Stimulated activated CD8-positive, alpha-beta memory T cell treated with anti-CD3 and anti-CD28 coated beads, Interleukin-15, amount 100 ng/mL, for 1 hour (primary cell): ENCODE results near the gene TRPM4.
A peak's percentile ranks its signal among the peaks of the same experiment; 100 is the strongest.
"Not testable (repeated sequence)": the region's sequence is repeated elsewhere in the genome, so short reads cannot be mapped to it uniquely, and the experiment has no call there.

ENCODE experiments used
- DNase-seq: peaks from one replicate; pipeline ENCODE4 v3.0.0-alpha.2; 2020; ENCODE audit warnings: low read depth

Gene TRPM4

DNA sequence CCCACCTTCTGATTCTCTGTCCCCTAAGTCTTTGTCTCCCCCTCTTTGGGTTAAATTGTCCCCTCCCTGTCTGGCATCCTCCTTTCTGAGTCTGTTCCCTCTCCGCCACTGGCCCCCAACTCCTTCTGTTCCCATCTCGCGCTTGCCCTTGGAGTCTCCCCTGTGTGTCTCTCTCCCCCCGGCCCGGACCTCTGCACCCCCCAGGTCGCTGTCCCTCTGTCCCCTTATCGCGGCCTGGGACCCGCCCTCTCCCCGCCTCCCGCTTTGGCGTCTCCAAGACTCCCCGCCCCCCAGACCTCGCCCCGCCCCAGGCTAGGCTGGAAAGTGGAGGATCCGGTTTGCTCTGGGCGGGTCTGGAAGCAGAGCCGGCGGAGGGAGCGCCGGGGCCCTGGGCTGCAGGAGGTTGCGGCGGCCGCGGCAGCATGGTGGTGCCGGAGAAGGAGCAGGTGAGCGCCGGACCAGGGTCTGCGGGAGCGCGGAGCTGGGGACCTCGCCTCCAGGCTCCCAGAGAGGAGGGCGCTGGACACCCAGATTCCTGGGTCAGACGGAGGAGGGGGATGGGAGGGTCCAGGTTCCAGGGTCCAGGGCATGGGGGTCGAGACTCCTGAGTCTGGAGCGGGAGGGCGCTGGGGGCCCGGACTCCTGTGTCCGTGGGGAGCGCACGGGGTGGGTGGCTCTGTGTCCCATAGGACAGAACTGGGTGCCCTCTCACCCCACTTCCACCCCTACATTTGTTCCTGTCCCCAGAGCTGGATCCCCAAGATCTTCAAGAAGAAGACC lies at the start of gene TRPM4:
Gene TRPM4, plus strand, starts transcription at position 348 of the 780 bp plus-strand sequence. Its CDS starts 75 bp downstream, at position 423.
- DNase-seq = no peak

DNA sequence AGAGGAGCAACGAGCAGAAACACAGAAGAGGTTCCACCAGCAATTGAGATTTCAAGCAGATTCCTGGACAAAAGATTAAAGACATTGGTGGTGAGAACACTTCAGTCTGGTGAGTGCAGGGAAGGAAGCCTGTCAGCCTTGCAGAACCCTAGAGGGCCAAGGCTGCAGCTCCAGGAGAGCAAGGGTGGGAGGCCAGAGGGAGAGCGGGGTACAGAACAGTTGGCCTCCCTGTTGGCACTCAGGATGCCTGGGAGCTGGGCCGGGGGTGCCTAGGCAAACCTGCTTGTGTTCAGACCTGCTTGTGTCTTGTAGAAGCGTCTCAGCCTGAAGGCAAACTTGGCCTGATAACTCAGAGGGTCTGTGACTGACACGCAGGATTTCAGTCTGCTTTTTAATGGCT lies 48.5 kb upstream of the TRPM4 start:
- no peak for DNase-seq

DNA sequence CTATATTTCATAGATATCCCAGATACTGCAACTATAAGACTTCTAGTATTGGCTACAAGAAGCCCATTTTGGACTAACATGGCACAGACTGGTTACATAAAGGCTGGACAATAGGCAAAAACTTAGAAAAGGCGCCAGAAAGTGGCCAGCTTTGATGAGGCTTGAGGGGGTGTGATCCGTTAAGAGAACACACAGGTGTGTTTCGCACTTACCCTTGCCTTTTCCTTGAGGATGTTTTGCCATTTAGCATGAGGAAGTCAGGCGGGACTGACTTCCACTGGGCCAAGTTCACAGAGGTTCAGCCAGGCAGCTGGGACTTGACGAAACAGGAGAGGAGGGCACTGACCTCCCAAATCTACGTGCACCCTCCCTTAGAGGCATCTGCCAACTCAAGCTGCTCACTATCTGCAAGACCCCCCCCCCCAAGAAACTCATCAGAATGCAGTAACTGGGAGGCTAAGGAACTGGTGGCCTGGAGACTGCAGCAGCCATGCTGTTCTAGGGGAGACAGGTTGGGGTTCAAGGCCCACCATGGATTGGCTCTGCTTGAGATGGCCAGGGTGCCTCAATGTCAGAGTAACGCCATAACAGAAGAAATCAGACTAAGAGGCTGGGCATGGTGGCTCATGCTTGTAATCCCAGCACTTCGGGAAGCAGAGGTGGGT lies 47.9 kb upstream of the TRPM4 start:
- no peak for DNase-seq

DNA sequence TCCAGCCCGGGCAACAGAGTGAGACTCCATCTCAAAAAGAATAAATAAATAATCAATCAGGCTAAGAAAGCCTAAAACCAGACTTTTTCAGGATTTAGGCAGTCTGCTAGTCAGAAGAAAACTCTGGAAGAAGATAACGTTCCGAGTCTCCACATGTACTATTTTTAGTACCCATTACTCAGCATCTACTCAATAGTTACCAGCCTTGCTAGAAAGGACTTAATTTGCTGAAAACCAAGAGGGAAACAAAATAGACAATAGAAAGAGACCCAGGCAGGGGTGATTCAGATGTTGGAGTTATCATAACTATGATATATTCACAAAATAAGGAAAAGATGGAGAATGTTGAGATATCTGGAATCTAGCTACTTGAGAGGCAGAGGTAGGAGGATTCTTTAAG lies 47.0 kb upstream of the TRPM4 start:
- DNase-seq = no peak

DNA sequence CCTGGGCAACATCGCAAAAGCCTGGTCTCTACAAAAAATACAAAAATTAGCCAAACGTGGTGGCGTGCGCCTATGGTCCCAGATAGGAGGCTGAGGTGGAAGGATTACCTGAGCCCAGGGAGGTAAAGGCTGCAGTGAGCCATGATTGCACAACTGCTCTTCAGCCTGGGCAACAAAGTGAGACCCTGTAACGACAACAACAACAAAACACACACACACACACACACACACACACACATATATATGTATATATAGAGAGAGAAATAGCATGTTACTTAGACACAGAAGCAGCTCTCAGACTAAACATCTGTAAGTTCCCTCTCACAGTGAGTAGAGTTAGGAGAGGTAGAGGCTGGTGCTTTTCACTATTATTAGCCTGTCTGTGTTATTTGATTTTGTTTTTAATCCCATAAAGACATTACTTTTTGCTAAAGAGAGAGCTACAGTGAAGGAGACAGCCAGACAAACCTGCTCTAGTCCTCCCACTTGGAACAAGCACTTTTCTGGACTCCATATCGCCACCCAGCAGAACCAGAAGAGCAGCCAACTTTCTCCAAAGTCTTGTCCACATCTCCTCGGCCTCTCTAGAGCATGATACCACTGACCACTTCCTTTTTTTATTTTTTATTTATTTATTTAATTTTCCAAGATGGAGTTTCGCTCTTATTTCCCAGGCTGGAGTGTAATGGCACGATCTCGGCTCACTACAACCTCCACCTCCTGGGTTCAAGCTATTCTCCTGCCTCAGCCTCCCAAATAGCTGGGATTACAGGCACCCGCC lies 46.2 kb upstream of the TRPM4 start:
- no peak for DNase-seq

DNA sequence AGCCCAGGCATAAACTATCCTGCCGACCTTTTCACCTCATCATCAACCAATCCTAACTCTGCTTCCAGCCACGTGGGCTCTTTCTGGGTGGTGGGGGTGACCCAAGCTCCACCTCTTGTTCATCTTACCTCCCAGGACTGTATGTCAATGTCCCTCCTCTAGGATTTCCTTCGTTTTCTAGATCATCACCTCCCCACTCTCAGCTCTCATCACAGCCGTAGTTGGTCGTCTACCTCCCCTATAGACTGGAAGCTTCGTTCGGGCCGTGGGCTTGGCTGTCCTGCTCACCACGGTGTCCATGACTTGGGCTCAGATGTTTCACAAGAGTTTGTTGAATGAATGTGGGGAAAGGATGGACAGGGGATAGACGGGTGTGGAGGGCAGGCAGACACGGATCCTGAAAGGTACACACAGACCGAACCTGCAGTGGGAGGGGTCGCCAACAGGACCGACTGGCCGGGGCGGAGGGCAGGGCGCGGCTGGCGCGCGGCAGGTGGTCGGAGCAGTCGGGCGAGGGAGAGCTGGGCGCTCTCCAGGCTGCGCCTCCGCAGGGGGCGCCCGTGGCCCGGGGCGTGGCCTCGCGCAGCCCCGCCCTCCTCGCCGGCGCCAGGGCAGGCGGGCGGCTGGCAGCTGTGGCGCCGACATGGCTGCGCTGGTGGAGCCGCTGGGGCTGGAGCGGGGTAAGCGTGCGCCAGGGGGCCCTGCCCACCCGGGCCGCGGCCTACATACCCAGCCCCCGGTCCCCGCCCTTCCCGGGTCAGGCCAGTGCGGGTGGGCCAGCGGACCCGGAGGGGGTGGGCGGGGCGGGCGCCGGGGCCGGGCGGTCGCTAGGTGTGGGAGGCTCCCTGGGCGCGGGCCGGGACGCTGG lies 43.6 kb upstream of the TRPM4 start, which contains the start of gene LIN7B:
Gene LIN7B, plus strand, starts transcription at position 609 of the 868 bp plus-strand sequence. Its CDS starts 35 bp downstream, at position 644.
- no peak for DNase-seq

DNA sequence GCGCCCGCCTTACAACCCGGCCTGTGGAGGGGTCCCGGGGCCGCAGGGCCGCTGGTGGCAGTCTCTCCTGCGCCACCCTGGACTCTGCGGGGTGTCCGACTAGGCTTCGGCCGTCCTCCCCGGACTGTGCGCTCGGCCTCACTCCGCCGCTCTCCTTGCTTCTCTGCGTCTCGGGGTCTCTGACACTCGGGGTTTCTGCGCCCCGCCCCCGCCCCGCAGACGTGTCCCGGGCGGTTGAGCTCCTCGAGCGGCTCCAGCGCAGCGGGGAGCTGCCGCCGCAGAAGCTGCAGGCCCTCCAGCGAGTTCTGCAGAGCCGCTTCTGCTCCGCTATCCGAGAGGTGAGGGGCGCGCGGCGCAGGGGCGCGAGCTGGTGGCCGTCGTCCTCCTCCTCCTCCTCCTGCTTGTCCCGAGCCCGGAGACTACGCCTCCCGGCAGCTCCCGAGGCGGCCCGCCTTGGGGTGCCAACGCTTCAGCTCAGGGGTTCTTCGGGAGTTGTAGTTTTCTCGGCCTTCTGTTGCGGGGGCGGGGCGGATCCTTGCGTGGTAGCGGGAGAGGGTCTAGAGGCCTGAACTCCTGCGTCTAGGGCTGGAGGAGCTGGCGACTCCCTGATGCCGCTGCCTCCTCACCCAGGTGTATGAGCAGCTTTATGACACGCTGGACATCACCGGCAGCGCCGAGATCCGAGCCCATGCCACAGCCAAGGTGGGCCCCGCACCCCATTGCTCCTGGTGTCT lies 42.8 kb upstream of the TRPM4 start:
- no peak for DNase-seq

DNA sequence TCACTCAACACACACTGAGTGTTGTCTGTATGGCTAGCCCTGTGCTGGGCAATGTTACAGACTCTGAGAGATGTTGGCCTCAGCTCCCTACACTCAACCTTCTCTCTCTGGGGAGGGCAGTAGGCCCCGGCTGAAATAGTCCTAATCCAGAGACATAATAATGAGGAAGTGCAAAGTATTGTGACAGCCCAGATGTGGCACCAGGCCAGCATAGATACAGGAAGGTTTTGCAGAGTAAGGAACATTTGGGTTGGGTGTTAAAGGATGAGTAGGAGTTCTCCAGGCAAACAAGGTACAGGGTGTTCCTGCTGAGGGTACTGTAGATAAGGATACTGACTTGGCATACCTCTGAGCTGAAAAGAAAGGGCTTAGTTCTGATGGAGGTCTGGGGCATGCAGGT lies 41.0 kb upstream of the TRPM4 start:
- no peak for DNase-seq

DNA sequence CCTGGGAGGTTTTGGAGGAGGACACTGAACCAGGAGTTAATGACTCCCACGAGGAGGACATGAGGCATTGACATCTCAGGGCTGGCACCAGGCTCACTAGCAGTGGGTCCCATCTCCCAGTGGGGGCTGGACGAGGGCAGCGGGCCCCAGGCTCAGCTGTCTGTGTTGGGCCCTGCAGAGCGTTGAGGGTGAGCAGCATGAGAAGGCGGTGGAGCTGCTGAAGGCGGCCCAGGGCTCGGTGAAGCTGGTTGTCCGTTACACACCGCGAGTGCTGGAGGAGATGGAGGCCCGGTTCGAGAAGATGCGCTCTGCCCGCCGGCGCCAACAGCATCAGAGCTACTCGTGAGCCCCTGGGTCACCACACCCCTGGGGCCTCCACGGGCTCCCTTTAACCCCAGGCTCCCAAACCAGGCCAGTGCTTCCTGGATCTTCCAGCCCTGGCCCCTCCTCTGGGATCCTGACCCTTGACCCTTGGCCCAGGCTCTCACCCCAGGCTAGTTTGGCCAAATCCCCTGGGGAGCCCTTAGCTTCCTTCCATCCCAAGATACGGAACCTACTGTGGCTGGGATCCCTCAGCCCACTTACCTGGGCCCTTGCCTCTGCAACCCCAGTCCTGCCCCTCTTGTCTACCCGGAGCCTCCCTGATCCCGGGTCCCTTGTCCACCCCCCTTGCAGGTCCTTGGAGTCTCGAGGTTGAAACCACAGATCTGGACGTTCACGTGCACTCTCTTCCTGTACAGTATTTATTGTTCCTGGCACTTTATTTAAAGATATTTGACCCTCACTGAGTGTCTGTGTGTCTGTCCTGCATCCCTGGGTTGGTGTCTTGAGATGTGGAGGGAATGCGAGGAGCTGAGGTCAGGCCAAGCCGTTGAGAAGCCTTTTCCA lies 39.7 kb upstream of the TRPM4 start:
- DNase-seq = no peak

DNA sequence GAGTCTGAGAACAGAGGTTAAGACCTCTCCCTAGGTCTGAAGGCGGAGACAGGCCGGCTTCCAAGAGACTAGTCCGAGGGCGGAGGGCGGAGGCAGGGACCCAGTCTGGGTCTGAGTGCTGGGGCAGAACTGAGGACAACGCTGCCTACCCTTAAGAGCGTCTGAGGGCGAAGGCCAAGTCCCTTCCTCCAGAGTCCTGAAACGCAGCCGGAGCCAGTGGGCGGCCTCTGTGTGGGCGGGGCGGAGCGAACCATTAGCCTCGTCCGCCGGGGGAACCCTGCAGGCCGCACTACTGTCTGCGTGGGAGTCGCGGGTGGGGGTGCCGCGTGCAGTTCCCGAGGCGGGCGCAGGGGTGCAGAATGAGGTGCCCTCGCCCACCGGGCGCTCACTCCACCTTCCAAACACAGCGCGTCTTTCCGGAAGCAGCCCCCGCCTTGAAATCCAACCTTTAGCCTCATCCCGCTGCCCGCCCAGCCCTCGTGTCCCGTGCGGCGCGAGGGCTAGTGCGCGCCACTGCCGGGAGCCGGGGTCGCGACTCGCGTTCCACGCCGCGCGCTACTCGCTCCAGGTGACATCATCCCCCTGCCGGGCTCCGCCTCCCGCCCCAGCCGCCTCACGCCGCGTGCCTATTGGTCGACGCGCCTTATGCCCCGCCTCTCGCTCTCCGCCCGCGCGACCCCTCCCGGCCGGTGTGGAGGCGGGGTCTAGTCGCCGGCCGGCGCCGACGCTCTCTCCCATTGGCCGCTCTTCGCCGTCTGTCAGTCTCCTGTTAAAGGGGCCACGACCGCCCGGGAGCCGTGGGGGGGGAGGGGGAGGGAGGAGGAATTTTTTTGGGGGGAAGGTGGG lies 38.8 kb upstream of the TRPM4 start, which contains the start of gene C19orf73:
Gene C19orf73, minus strand, starts transcription at position 579 of the 846 bp plus-strand sequence. Its CDS starts 121 bp downstream, at position 458.
- peak; percentile 91 for DNase-seq

DNA sequence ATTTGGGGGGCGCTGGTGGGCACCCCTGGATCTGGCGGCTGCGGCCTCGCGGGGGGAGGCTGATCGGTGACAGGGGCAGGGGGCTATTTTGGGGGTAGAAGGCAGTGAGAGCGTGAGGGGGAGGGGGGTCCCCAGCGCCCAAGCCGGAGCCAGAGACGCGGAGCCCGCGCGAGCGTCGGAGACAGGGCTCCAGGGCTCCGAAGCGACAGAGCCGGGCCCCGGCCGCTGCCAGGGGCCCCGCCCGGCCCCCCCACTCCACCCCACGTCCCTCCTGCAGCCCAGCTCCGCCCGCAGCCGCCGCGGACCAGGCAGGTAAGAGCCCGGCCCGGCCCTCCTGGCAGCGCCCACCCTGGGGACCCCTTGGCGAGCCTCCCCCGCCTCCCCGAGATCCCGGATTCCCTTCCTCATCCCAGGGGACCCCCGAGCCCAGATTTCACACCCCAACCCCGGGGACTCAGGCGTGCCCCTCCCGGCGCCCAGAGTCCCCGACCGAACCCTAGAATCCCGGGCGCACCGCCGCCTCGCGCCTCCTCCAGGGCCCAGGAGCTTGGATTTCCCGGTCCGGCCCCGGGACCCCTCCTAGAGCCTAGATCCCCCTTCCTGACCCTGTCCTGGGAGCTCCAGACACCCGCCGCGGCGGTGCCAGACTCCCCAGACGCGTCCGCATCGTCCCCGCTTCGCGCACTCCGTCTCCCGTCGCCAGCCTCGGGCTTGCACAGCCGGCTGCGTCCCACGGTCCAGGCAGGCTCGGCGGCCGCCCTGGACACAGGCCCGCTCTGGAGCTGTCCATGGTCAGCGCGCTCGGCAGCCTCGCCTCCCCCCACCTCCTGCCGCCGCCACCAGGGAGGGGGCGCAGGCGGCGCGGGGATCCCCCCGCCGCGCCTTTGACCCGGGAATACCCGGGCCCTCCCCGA lies 37.9 kb upstream of the TRPM4 start, which contains the start of gene PPFIA3:
Gene PPFIA3, plus strand, starts transcription at position 134 of the 914 bp plus-strand sequence. CDS start 8,330 bp downstream, outside the sequence.
- DNase-seq = no peak

DNA sequence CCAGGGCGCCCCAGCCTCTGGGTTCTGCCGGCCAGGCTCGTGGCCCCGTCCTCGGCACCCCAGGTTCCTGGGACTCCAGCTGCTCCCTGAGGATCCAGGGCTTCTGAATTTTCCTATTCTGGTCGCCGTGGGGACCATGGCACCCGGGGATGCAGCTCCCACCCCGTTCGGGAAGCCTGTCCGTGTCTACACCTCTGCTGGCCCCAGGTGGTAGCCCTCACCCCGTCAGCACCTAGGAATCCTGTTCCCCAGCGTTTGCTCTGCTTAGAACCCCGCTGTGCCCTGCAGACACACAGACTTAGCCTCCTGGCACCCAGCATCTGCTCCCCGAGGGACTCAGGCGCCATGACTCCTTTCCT lies 37.3 kb upstream of the TRPM4 start:
- DNase-seq = no peak

DNA sequence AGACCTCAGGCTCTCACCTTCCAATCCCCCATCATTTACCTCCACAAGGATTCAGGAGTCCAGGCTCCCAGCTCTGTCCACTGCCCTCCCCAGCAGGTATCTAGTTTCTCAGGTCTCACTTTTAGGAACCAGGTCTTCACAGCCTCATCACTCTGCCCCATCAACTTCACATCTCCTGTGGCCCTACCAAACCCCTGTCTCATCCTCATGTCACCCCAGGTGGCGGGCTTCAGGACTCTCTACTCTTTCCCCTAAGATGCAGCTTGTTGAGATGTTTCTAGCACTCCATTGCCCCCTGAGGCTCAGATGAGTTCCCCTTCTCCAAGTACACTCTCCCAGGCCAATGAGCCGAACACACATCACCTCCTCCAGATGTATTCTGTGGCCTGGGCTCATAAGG lies 36.7 kb upstream of the TRPM4 start:
- DNase-seq = no peak

DNA sequence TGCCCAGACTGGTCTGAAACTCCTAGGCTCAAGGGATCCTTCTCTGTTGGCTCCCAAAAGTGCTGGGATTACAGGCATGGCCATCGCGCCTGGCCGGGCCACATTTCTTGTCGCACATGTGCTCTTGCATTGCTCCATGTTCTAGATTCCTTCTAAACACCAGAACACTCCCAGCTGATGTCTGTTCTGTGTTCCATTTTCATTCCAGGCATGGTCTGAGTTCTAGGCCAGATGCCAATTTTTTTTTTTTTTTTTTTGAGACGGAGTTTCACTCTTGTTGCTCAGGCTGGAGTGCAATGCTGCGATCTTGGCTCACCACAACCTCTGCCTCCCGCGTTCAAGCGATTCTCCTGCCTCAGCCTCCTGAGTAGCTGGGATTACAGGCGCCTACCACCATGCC lies 35.8 kb upstream of the TRPM4 start:
- DNase-seq = not testable (repeated sequence)

DNA sequence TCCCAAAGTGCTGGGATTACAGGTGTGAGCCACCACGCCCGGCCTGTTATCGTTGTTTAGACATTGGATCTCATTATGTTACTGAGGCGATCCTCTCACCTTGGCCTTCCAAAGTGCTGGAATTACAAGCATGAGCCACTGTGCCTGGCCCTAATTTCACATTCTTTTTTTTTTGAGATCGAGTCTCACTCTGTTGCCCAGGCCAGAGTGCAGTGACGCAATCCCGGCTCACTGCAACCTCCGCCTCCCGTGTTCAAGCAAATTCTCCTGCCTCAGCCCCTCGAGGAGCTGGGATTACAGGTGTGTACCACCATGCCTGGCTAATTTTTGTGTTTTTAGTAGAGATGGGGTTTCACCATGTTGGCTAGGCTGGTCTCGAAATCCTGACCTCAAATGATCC lies 34.3 kb upstream of the TRPM4 start:
- DNase-seq = not testable (repeated sequence)

DNA sequence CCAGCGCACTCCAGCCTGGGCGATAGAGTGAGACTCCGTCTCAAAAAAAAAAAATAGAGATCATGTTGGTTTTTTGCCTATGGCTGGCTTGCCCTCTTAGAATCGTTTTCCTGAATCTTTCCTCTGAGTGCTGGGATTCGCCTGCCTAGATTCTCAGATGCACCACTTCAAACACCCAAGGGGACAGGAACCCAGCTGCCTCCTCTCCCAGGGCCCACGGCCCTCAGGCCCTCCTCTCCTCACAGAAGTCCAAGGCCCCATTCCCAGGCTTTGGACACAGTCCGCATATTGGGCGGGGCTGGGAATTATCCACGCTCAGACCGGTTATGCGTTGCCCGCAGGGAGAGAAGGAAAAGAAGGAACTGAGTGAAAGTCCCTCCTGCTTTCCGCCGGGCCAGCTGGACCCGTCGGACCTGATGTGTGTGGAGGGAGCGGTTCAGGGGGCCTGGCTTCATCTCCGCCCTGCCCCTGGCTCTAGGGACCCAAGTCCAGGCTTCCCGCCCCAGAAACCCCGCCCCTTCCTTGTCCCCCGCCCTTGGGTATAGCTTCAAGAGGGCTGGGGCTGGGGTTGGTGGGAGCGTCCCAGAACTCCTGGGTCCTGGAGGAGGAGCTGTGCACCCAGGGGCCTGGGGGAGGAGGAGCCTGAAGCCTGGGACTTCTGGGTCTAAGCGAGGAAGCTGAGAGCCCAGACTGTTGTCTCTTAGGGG lies 32.4 kb upstream of the TRPM4 start:
- no peak for DNase-seq

DNA sequence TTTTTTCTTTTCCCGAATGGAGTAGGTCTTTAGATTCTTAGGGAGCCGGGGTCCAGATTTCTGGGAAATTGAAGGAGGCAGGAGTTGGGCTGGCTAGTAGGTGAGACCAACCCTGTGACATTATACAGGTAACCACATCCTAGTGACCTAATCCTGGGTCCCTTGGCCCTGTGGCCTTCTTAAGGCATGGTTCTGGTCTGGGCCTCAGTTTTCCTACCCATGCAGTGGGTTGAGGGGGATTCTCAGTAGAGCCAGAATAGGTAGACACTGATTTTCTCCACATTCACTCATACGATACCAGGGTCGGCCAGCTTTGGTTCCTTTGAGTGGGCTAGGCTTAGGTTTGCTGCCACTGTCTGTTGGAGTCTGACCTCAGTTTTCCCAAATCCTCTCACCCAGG lies 31.0 kb upstream of the TRPM4 start:
- DNase-seq = no peak
